GM21515 (cell line): ENCODE data around the gene COL24A1.
"Not testable (repeated sequence)": the region's sequence is repeated elsewhere in the genome, so short reads cannot be mapped to it uniquely, and the experiment has no call there.

Experiments used
- ATAC-seq: cut with Tn5 transposase; IDR thresholded peaks from one replicate; pipeline ENCODE4 v1.9.1; 2021; ENCODE audit not compliant: unreplicated experiment

The COL24A1 gene

DNA sequence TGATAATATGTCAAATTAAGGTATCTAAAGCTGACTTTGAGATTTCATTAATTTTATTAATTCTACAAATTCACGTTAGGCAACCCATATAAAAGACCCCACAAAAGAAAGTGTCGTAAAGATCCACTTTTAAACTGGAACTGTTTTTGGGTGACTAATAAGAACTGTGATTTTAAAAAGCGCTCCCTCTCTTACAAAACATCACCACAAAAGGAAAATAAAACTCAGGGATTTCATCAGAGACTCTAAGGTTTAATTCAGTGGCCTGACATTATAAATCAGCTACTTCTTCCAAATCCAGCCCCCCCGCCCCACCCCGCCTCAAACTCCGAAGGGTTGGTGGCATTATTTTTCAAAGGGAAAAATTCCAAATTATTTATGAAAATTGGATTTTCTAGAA, 2.7 kb downstream of the COL24A1 start:
- ATAC-seq, result no peak

DNA sequence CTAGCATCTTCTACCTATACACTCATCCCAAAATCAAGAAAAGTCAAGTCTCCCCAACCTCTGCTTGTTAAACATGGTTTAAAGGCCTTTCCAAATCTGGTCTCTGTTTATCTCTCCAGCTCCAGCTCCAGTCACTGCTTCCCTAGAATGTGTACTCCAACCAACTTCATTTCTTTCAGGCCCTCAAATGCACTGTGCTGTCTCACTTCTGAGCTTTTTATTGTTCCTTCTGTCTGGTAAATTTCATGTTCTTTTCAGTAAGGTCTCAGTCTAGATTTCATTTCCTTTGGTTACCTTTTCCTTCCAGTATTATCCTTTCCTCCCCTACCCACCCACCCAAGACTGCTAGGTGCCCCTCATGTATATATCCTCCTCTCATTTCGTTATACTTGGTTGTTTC, 3.7 kb downstream of the COL24A1 start:
- no peak for ATAC-seq

DNA sequence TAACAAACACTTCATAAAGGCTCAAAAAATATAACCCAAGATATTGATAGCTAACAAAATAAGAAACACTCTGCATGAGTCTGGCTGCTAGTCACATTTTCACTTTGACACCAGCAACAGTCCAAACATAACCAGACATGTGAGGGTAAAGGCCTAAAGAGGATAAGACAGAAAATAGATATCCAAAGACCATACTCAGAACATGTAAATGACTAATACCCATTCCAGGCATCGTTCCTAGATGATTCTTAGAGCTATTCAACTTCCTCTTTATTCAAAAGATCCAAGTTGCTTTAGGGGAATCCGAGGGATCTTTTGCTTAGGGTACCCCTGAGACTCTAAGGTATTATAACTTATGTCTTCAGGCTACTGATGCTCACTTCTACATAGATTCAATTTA, 5.1 kb downstream of the COL24A1 start:
- no peak for ATAC-seq

DNA sequence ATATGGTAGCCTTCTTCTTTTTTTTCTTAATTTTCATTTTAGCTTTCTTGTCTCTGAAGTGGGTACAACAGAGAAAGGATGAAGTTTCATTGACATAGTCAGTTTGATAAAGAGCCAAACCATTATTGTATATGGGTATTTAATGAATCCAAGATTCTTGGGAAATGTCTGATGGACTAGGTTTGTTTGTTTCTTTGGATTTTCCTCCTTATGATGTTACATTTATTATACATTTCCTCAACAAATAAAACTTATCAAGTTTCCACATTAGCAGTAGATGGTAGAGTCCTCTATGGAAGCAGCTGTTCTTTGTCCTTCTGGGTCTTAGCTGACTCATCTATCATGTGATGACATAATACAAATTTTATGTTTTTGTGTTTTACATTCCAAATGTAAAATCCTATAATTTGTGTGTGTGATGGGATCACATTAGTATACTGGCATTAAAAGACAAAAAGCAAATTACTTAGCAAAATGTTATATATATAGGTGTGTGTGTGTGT, 6.0 kb downstream of the COL24A1 start:
- ATAC-seq, result no peak

DNA sequence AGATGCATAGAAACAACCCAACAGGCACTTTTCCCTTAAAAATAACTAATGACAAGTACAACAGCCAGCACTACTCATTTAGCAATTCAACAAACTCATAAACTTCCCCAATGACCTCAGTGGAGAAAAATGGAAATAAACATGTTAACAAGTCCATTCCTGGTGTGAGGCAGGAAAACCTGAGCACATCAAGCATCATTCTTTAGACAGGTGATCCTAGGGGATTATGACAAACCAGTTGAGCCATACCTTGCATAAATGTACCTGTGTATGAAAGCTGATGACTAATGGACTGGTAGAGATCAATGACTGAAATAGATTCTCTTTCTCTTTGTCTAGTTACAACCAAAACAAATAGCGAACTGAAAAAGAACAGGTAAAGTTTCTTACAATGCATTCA, 7.0 kb downstream of the COL24A1 start:
- no peak for ATAC-seq

DNA sequence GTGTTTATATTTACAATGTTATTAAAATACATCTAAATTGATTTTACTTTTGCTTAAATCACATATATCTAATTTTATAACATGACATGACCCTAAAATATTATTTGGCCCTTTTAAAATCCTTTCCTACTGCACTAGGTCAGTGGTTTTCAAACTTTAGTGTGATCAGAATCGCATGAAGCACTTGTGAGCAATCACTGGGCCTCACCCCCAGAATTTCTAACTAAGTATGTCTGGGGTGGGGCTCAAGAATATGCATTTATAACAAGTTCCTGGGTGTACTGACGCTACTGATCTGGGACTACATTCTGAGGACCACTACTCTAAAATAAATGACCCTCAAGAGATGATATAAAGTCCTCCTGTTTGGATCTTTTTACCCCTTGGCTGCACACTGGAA, 8.8 kb downstream of the COL24A1 start:
- ATAC-seq, result no peak

DNA sequence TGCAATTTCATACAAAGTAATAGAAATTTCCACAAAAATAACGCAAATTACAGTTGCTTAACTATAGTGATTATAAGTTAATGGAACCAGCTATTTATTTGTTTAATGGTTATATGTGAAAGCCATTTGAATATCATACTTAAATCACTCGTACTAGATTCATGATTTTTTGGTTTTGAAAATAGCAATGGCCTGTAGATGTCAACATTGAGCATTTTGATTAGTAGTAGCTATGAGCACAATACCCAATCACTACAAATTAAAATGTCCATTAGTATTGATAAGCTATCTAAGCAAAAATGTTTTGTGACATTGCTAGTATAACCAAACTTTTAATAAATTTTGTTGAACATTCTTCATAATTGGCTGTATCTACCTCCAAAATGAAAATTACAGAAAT, 10.0 kb downstream of the COL24A1 start:
- ATAC-seq, result no peak

DNA sequence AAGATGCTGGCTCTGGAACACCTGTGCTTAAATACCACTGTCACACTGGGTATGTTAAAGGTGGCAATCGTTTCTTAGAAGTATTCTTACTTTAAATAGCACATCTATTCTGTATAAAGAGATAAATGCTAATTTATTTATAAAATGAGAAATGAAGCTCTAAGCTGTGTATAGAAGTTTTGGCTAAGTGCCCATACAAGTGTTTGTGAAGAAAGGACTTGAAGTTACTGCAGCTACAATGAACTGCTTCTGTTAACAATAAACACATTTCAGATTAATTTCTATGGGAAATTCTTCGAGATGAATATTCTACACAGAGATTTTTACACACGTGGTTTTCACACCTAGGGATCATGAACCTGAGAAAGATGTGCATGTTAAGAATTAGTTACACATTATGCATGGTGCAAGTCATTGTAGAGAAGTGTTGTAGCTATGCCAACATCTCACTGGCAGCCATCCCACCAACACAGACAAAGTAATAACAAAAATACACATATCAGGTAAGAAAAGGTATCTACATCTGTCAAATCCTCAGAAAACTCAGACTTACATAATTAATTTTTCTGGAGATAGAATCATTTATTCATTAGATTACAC, 16.2 kb downstream of the COL24A1 start:
- ATAC-seq, result no peak

DNA sequence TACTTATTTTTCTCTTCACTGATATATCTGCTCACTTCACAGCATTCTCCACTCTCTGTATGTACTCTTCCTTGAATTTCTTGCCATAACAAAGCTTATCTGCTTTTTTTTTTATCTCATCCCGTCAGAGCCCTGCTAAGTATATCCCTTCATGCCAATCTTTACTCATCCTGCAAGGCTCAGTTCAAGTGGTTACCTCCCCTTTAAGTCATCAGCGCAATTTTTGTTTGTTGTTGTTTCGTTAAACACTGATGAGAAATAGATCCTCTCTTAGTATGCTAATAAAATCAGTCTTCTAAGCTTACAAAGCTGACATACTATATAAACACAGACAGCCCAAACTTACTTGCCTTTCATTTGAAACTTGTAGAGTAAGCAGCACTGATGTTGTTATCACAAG, 17.8 kb downstream of the COL24A1 start:
- ATAC-seq, result no peak

DNA sequence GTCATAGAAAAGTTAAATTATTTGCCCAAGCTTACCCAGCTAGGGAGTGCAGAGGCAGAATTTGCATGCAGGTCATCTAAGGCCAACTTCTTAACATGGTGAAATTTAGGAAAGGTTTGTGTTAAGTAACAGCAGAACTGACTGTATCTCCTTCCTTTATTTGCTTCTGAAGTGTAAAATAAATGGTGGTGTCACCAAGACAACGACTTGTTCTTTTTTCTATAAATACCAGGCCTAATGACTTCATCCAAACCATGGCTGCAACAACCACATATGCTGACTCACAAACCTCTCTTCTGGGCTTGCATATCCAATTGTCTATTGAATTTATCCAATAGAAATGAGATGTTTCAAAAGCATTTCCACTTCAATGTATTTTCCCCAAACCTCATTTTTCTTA, 19.1 kb downstream of the COL24A1 start:
- ATAC-seq, result no peak

DNA sequence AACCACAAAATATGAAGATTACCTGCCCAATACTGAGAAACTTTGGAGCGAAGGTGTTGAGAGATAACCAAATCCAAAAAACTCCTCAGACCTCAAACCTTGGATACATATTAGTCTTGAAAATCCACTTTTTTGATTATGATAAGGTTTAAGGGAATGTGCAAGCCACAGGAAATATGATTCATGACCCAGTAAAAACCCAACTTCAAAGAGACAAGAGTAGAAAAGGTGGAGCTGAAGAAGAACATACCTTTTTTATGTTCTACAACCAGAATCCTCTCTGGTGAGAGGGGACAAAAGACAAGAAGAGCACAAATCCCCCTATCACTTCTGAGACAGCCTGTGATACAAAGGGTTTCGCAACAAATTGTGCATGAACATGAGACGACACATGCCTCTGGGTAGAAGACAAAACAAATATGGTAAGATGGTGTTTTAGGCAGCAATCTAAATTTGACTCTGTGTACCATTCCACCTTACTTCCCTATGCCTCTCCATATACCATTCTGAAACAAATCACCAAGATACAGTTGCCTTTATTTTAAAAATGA, 37.3 kb downstream of the COL24A1 start:
- no peak for ATAC-seq

DNA sequence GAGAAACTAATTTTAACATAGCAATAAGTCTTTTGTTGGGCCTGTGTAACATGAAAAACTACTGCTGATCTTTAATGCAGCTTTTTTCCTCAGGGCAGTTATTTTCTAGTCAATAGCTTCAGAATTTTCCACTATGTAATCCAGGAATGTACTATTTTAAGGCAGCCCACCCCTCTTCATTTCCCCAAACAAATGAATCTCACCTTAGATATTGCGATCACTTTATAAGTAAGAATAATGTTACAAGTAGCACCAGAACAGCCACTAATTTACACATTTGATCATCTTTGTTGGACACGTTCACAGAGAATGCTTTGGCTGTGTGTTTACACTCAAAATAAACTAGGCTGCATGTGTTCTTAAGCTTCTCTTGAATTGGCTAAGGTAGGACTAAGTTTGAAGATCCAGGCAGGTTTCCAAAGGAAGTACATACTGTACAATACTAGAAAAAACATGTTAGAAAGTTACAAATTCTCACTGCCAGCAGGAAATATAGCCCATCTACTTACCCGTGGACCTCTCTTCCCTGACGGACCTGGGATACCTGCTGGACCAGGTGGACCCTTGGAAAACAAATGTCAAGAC, 41.7 kb downstream of the COL24A1 start:
- ATAC-seq, result no peak

DNA sequence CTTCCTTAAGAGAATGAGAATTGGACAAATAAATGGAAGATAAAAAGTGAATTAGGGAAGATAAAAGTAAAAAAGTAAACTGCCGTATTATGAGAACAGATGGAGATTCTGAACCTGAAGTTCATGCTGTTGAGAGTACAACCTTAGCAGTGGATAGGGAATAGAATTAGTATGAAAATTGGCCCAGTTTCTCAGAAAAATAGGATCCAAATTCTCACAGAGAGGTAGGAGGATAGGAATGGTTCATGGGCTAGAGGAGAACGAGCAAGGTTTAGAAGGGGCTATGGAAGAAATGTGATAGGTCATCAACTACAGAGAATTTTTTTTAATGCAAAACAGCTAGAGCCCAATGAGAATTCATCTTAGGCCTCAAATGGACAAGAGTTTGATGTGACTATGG, 42.3 kb downstream of the COL24A1 start:
- no peak for ATAC-seq

DNA sequence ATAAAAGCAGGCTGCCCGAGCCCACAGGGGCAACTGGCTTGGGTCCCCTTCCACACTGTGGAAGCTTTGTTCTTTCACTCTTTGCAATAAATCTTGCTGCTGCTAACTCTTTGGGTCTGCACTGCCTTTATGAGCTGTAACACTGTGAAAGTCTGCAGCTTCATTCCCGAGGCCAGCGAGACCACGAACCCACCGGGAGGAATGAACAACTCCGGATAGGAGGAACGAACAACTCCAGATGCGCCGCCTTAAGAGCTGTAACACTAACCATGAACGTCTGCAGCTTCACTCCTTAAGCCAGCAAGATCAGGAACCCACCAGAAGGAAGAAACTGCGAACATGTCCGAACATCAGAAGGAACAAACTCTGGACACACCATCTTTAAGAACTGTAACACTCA, 45.0 kb downstream of the COL24A1 start:
- not testable (repeated sequence) for ATAC-seq

DNA sequence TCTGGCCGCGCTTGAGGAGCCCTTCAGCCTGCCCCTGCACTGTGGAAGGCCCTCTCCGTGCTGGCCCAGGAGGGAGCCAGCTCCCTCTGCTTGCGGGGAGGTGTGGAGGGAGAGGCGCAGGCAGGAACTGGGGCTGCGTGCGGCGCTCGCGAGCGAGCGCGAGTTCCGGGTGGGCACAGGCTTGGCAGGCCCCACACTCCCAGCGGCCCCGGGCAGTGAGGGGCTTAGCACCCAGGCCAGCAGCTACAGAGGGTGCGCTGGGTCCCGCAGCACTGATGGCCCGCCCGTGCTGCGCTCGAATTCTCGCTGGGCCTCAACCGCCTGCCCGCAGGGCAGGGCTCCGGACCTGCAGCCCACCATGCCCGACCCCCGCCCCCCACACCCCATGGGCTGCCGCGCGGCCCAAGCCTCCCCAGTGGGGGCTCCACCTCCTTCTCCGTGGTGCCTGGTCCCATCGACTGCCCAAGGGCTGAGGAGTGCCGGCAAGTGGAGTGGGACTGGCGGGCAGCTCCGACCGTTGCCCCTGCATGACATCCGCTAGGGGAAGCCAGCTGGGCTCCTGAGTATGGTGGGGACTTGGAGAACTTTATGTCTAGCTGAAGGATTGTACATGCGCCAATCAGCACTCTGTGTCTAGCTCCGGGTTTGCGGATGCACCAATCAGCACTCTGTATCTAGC, 46.0 kb downstream of the COL24A1 start:
- ATAC-seq, result no peak

DNA sequence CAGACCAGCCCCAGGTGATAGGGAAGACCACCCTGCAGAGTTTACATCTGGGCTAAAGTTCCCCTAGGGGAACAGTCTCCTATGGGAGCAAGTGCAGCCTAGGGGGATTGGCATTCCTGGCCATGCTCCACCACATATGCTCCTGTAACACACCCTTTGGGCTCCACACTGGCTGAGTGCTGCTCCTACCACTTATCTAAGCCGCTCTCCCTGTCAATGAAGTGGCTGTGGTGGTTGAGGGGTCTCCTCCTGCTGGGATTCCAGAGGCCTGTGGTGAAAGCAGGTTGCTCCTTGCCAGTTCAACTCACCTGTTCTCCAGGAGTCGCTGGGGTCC, 51.1 kb downstream of the COL24A1 start:
- ATAC-seq, result no peak

DNA sequence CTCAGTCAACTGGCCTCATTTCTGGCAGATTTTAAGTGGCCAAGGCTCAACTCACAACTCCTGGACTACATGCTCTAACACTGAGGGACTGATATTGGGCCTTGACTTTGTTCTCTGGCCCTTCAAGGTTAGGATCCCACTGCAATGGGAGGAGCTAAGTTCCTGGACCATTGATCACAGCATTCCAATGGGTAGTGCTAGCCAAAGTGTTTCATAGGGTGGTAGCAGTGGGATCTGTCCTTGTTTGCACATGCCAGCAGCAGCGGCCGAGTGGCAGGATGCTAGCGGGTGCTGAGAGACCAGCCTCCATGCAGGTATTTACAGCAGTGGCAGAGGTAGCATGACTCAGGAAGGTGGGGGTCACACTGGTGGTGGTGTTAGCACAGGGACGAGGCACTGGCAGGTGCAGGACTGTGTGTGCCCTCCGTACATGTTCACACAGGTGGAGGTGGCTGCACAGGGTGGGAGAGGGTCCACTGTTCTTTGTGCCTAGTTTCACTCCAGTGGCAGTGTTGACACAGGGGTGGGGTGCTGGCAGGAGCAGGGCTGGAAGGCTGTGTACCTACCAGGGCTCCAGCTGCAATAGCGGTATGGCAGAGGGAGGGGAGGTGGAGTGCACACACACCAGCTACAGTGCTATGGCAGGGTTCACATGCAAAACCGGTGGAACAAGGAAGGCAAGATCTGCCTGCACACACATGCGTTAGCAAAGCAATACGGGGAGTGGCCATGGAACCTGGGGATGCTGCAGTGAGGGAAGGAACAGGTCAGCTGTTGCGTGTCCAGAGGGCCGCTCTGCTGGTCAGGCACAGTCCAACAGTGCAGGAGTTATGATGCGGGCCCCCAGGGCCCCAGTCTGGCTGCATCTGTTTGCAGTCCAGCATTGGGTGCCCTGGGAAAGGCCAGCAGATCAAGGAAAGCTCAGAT, 51.7 kb downstream of the COL24A1 start:
- no peak for ATAC-seq

DNA sequence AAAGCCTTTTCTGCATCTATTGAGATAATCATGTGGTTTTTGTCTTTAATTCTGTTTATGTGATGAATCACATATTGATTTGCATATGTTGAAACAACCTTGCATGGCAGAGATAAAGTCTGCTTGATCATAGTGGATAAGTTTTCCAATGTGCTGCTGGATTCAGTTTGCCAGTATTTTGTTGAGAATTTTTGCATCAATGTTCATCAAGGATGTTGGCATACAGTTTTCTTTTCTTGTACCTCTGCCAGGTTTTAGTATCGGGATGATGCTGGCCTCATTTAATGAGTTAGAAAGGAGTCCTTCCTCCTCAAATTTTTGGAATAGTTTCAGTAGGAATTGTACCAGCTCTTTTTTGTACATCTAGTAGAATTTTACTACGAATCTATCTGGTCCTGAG, 55.0 kb downstream of the COL24A1 start:
- ATAC-seq, result no peak

DNA sequence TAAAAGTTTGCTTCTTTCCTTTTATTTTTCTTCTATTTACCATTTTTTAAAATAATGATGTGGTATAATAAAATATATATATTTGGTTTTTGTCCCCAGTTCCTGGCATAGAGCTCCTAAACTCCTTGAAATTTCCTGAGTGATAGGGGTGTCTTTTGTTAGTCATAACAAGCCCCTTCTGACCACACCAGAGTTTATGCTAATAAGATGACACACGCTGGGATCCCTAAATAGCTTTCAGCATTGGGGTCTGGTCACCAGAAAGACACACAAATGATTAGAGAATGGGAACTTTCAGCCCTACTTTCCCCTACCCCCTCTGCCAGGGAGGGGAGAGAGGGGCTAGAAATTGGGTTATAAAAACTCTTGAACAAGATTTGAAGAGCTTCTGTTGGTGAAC, 56.2 kb downstream of the COL24A1 start:
- no peak for ATAC-seq

DNA sequence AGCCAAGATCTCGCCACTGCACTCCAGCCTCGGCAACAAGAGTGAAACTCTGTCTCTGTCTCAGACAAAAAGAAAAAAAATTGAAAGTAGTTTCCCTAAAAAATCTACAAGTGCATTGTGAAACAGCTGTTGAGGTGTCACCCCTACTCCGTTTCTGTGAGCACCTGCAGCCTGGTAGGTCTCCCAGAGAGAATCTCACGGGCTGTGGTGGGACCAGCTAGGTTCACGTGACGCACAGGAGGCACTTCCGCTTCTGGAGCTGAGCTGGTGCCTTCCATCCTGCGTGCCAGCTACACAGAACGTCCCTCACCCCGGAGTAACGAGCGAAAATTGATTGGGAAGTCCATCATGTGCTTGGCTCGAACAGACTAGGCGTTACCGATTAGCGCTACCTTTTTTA, 66.8 kb downstream of the COL24A1 start:
- no peak for ATAC-seq

DNA sequence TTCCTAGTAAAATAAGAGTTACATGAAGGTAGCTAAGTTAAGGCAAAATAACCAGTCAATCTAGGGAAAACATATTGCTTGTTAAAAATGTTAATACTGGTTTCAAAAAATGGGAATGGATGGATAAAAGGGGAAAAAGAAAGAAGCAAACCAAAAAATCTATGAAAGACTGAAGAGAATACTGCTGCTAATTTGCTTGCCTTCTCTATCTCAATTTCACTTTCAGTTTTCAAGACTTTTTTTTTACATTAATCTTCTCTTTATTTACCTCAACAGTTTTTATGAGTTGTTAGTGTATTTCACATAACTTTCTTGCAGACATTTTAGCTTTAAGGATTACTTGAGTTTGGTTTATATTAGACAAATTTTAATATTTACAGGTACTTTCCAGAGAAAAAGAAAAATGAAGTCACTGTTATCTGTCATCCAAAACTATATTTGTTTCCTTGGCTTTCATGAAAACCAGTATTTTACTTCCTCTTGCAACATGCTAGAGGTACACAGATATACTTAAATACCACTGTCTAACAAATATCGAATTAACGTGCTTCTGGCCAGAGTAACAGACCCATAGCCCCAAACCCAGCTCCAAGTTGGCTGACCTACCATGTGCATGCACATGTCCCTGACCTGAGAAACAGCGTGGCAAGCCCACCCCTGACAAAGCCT, 70.7 kb downstream of the COL24A1 start:
- no peak for ATAC-seq
